Panc1 (cell line): ENCODE measurements around the gene NR2C2.

Experiments
- CTCF ChIP-seq: fragments of 450-650 bp; IDR thresholded peaks from 2 replicates; pipeline ENCODE4 v1.5.1; 2017; ENCODE audit warnings: mild to moderate bottlenecking
- POLR2AphosphoS5 ChIP-seq: IDR thresholded peaks from 2 replicates; pipeline ENCODE4 v1.6.1; 2012; ENCODE audit warnings: mild to moderate bottlenecking, low read depth, low read length, moderate library complexity

GRCh38 chr3:14957153-14957552 lies 9.8 kb downstream of the NR2C2 start:
- no peak for TF ChIP-seq CTCF
- no peak for TF ChIP-seq POLR2AphosphoS5
